CD8-positive, alpha-beta memory T cell (primary cell): ENCODE data around the gene KCNN3. TPM values are rescaled to one million over a fixed set of nuclear protein-coding genes. Genes with fewer than 3 reads are reported as not detected.
A peak's percentile ranks its signal among the peaks of the same experiment; 100 is the strongest.

Experiments
- CTCF ChIA-PET: fragments of 350-600 bp; sonication (Branson Sonifier 250); formaldehyde crosslinking; loops from one replicate; lab custom pipeline; 2021; ENCODE audit warnings: antibody characterized with exemption; lab: Charles Lee
- POLR2A ChIA-PET: fragments of 350-600 bp; sonication (Branson Sonifier 250); formaldehyde crosslinking; loops from one replicate; lab custom pipeline; 2021; ENCODE audit warnings: antibody characterized with exemption; lab: Charles Lee
- DNase-seq, 5 donors: peaks; one replicate each; pipeline versions ENCODE4 v3.0.0 to v3.0.0-alpha.2; 2020 to 2022; ENCODE audit warnings: mixed read lengths in 1 of 5
- H3K27ac ChIP-seq: one replicate; pipeline ENCODE4 v1.7.0; 2013; ENCODE audit warnings: low read depth, mild to moderate bottlenecking, low read length, moderate library complexity
- H3K27me3 ChIP-seq: 2 replicates; pipeline ENCODE4 v1.7.0; 2013; ENCODE audit warnings: low read length, mild to moderate bottlenecking; ENCODE audit not compliant: insufficient read depth, poor library complexity, severe bottlenecking
- H3K36me3 ChIP-seq: 2 replicates; pipeline ENCODE4 v1.7.0; 2013; ENCODE audit warnings: mild to moderate bottlenecking, low read length, moderate library complexity; ENCODE audit not compliant: insufficient read depth
- H3K4me1 ChIP-seq: 2 replicates; pipeline ENCODE4 v1.7.0; 2013; ENCODE audit warnings: mild to moderate bottlenecking, low read length, moderate library complexity; ENCODE audit not compliant: insufficient read depth
- H3K4me3 ChIP-seq: 2 replicates; pipeline ENCODE4 v1.7.0; 2013; ENCODE audit warnings: mild to moderate bottlenecking, low read length
- H3K9me3 ChIP-seq: 2 replicates; pipeline ENCODE4 v1.7.0; 2013; ENCODE audit warnings: mild to moderate bottlenecking, low read length
- H3K27ac Mint-ChIP-seq, 8 donors: one replicate each; pipeline ENCODE4 v1.8.0; 2020 to 2021; ENCODE audit warnings: mixed read lengths in 8 of 8, mild to moderate bottlenecking in 6 of 8, inconsistent platforms in 3 of 8, moderate library complexity in 3 of 8
- H3K27me3 Mint-ChIP-seq, 2 donors: one replicate each; pipeline ENCODE4 v1.8.0; 2020 to 2021; ENCODE audit warnings: mixed read lengths in 2 of 2, mild to moderate bottlenecking in 1 of 2, moderate library complexity in 1 of 2
- H3K36me3 Mint-ChIP-seq, 3 donors: one replicate each; pipeline ENCODE4 v1.8.0; 2020 to 2021; ENCODE audit warnings: mixed read lengths in 3 of 3, inconsistent platforms in 1 of 3, mild to moderate bottlenecking in 1 of 3
- H3K4me1 Mint-ChIP-seq, 3 donors: one replicate each; pipeline ENCODE4 v1.8.0; 2020 to 2021; ENCODE audit warnings: mixed read lengths in 3 of 3, inconsistent platforms in 1 of 3, mild to moderate bottlenecking in 1 of 3
- H3K4me3 Mint-ChIP-seq, 7 donors: one replicate each; pipeline ENCODE4 v1.8.0; 2020 to 2021; ENCODE audit warnings: mixed read lengths in 7 of 7, mild to moderate bottlenecking in 6 of 7, moderate library complexity in 4 of 7, inconsistent platforms in 2 of 7
- H3K9me3 Mint-ChIP-seq, 5 donors: one replicate each; pipeline ENCODE4 v1.8.0; 2020 to 2022; ENCODE audit warnings: mixed read lengths in 5 of 5, mild to moderate bottlenecking in 3 of 5, moderate library complexity in 2 of 5, inconsistent platforms in 1 of 5
- polyA plus RNA-seq: library from polyadenylated mRNA; unstranded; fragments of 300-500 nt; fragmentation: Illumina TruSeq; gene quantifications from one replicate; pipeline ENCODE4 v1.2.3, GENCODE V29; 2021
- total RNA-seq, 2 experiments: library from RNA; stranded (reverse); gene quantifications; one replicate each; pipeline ENCODE4 v1.2.3, GENCODE V29; 2021

Gene KCNN3
- total and polyA plus RNA-seq, 3 experiments from 2014 or later = 0.18 to 0.22 TPM; not detected in 1

DNA sequence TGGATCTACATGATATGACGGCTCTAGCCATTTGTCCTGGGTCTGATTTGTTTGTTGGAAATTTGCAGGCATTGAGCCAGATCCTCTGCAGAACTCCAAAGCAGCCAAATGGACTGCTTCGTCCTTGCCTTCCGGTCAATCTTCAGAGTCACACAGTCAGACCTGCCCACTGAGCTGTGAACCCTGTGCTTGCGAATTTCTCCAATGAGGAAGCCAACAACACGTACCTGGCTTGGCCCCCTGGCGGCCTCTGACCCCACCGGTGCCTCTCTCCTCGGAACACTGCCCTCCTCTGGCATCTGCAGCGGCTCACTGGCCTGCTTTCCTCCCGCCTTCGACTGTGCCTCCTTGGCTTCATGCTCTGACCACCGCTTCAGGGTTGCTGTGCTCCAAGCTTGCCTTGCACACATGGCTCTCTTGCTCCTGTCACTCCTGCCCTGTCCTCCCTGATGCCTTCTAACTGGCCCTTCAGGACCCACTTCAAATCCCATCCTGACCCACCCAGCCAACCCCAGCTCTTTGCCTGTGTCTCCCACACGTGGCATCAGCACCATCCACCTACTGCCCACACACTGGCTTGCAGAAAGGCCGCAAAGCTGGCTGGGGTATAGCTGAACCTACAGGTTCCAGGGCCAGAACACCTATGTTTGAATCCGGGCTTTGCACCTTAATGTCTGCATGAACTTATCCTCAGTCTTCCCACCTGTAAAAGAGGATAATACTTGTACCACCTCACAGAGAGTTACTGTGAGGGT, 128.2 kb downstream of the KCNN3 start:
- H3K27ac ChIP-seq = no peak overlapping the region
- H3K4me1 ChIP-seq = peaks cover 30% of the 10 kb centered on the region
- no peak overlapping the region for H3K4me3 ChIP-seq
- Mint-ChIP-seq H3K36me3 (peaks cover 0 to 2% (median 0%) of the 10 kb centered on the region in 3 donors), H3K4me3 (no peak overlapping the region), H3K27ac (no peak overlapping the region), H3K9me3 (no peaks in the 10 kb centered on the region), H3K4me1 (peaks cover 22 to 33% (median 23%) of the 10 kb centered on the region in 3 donors), H3K27me3 (peaks cover 25 to 33% of the 10 kb centered on the region in 2 donors)
- DNase-seq = no peak
- H3K9me3 ChIP-seq = no peaks in the 10 kb centered on the region
- POLR2A ChIA-PET = interaction anchor here (0.6 kb wide), 1 partner anchor 1695 kb away, joined by 3 read pairs; no protein-coding TSS in a partner anchor
- no peaks in the 10 kb centered on the region for H3K27me3 ChIP-seq
- CTCF ChIA-PET = interaction anchor here (1.0 kb wide), 1 partner anchor 18 kb away, joined by 4 read pairs; no protein-coding TSS in a partner anchor
- H3K36me3 ChIP-seq = no peaks in the 10 kb centered on the region

- Histone ChIP-seq H3K27me3 (no peaks in the 10 kb centered on the region), H3K4me1 (peaks cover 24% of the 10 kb centered on the region), H3K36me3 (no peaks in the 10 kb centered on the region), H3K27ac (no peak overlapping the region), H3K9me3 (no peaks in the 10 kb centered on the region), H3K4me3 (no peak overlapping the region)
- no peak for DNase-seq
- CTCF ChIA-PET = no interaction called here
- Mint-ChIP-seq H3K9me3 (no peaks in the 10 kb centered on the region), H3K27ac (no peak overlapping the region), H3K4me1 (peaks cover 16 to 27% (median 17%) of the 10 kb centered on the region in 3 donors), H3K36me3 (peaks cover 0 to 2% (median 0%) of the 10 kb centered on the region in 3 donors), H3K27me3 (peaks cover 25 to 38% of the 10 kb centered on the region in 2 donors), H3K4me3 (no peak overlapping the region)
- POLR2A ChIA-PET = interaction anchor here (0.6 kb wide), 1 partner anchor 1695 kb away, joined by 3 read pairs; no protein-coding TSS in a partner anchor
Measured at GRCh38 chr1:154741327-154741726, 128.8 kb downstream of the KCNN3 start.

DNA sequence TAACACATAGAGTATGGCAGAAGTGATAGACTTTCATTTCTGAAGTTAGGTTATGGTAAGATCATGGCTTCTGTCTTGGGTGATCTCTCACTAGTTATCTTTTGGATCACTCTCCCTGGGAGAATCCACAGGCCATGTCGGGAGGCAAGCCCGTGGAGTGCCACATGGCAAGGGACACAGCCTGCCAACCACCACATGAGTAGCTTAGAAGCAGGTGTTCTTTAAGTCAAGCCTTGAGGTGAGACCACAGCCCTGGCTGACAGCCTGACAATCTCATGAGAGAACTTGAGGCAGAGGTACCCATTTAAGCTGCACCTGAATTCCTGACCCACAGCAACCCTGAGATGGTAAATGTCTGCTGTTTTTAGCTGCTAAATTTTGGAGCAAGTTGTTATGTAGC, 130.4 kb downstream of the KCNN3 start:
- H3K36me3 ChIP-seq = no peaks in the 10 kb centered on the region
- DNase-seq = no peak
- H3K4me3 Mint-ChIP-seq = no peak overlapping the region
- ChIA-PET POLR2A (no interaction called here), CTCF (interaction anchor here (2.0 kb wide), 1 partner anchor 21 kb away, joined by 7 read pairs; no protein-coding TSS in a partner anchor)
- peaks cover 7% of the 10 kb centered on the region for H3K4me1 ChIP-seq
- H3K9me3 Mint-ChIP-seq = no peaks in the 10 kb centered on the region
- no peaks in the 10 kb centered on the region for H3K27me3 ChIP-seq
- no peaks in the 10 kb centered on the region for H3K9me3 ChIP-seq
- no peak overlapping the region for H3K4me3 ChIP-seq
- H3K27ac Mint-ChIP-seq = no peak overlapping the region
- no peak overlapping the region for H3K27ac ChIP-seq
- peaks cover 0 to 2% (median 0%) of the 10 kb centered on the region in 3 donors for H3K36me3 Mint-ChIP-seq
- peaks cover 0 to 10% (median 3%) of the 10 kb centered on the region in 3 donors for H3K4me1 Mint-ChIP-seq
- peaks cover 23 to 51% of the 10 kb centered on the region in 2 donors for H3K27me3 Mint-ChIP-seq

DNA sequence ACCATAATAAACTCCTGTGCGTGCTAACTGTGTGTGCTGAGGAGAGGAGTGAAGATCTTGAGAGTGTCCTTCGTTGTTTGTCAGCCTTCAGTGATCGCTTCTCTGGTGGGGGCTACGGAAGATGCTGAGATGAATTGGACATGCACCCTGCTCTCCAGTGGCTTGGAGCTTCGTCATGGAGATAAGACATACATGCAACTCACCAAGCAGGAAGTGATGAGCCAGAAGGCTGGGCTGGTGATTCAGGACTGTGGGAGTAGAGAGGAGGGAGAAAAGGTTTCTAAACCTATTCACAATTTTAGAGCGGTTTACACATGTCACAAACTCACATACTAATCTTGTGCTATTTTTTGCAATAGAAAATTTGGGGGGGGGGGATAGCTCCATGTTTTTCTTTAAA, 133.2 kb downstream of the KCNN3 start:
- CTCF ChIA-PET = interaction anchor here (1.2 kb wide), 1 partner anchor 45 kb away, joined by 3 read pairs; no protein-coding TSS in a partner anchor
- Histone ChIP-seq H3K9me3 (no peaks in the 10 kb centered on the region), H3K27ac (no peak overlapping the region), H3K27me3 (no peaks in the 10 kb centered on the region), H3K36me3 (no peaks in the 10 kb centered on the region), H3K4me3 (no peak overlapping the region), H3K4me1 (no peaks in the 10 kb centered on the region)
- no peak for DNase-seq
- Mint-ChIP-seq H3K4me1 (no peaks in the 10 kb centered on the region), H3K36me3 (peaks cover 0 to 2% (median 0%) of the 10 kb centered on the region in 3 donors), H3K27me3 (peaks cover 14 to 68% of the 10 kb centered on the region in 2 donors), H3K27ac (peak overlapping the region in 1 of 8 donors; percentile 76), H3K9me3 (no peaks in the 10 kb centered on the region), H3K4me3 (no peak overlapping the region)
- POLR2A ChIA-PET = no interaction called here

- no peak overlapping the region for H3K4me3 ChIP-seq
- H3K27me3 ChIP-seq = no peaks in the 10 kb centered on the region
- ChIA-PET CTCF (interaction anchor here (1.0 kb wide), 1 partner anchor 9 kb away, joined by 4 read pairs; no protein-coding TSS in a partner anchor), POLR2A (no interaction called here)
- H3K9me3 Mint-ChIP-seq = no peaks in the 10 kb centered on the region
- H3K9me3 ChIP-seq = no peaks in the 10 kb centered on the region
- H3K27ac ChIP-seq = no peak overlapping the region
- H3K36me3 Mint-ChIP-seq = peaks cover 0 to 2% (median 0%) of the 10 kb centered on the region in 3 donors
- H3K27me3 Mint-ChIP-seq = peaks cover 14 to 69% of the 10 kb centered on the region in 2 donors
- H3K36me3 ChIP-seq = no peaks in the 10 kb centered on the region
- no peak for DNase-seq
- peak overlapping the region in 2 of 8 donors; percentile 39 to 76 for H3K27ac Mint-ChIP-seq
- H3K4me1 Mint-ChIP-seq = no peaks in the 10 kb centered on the region
- no peak overlapping the region for H3K4me3 Mint-ChIP-seq
- no peaks in the 10 kb centered on the region for H3K4me1 ChIP-seq
Measured at GRCh38 chr1:154735804-154736168, 134.3 kb downstream of the KCNN3 start.

GRCh38 chr1:154735061-154735803, 134.8 kb downstream of the KCNN3 start:
- POLR2A ChIA-PET = no interaction called here
- H3K4me1 Mint-ChIP-seq = no peaks in the 10 kb centered on the region
- H3K27me3 ChIP-seq = no peaks in the 10 kb centered on the region
- H3K9me3 ChIP-seq = no peaks in the 10 kb centered on the region
- H3K4me1 ChIP-seq = no peaks in the 10 kb centered on the region
- no peaks in the 10 kb centered on the region for H3K9me3 Mint-ChIP-seq
- H3K4me3 Mint-ChIP-seq = no peak overlapping the region
- H3K36me3 ChIP-seq = no peaks in the 10 kb centered on the region
- peak overlapping the region in 1 of 8 donors; percentile 39 for H3K27ac Mint-ChIP-seq
- CTCF ChIA-PET = interaction anchor here (1.0 kb wide), 1 partner anchor 10 kb away, joined by 4 read pairs; no protein-coding TSS in a partner anchor
- no peak for DNase-seq
- no peak overlapping the region for H3K4me3 ChIP-seq
- peaks cover 15 to 65% of the 10 kb centered on the region in 2 donors for H3K27me3 Mint-ChIP-seq
- peaks cover 0 to 2% (median 0%) of the 10 kb centered on the region in 3 donors for H3K36me3 Mint-ChIP-seq
- no peak overlapping the region for H3K27ac ChIP-seq

GRCh38 chr1:154733621-154734020, 136.5 kb downstream of the KCNN3 start:
- Mint-ChIP-seq H3K4me3 (no peak overlapping the region), H3K4me1 (no peaks in the 10 kb centered on the region), H3K9me3 (no peaks in the 10 kb centered on the region), H3K27me3 (peaks cover 9 to 64% of the 10 kb centered on the region in 2 donors), H3K36me3 (peaks cover 0 to 2% (median 0%) of the 10 kb centered on the region in 3 donors), H3K27ac (no peak overlapping the region)
- ChIA-PET CTCF (no interaction called here), POLR2A (no interaction called here)
- no peak for DNase-seq
- Histone ChIP-seq H3K9me3 (no peaks in the 10 kb centered on the region), H3K4me1 (no peaks in the 10 kb centered on the region), H3K27me3 (no peaks in the 10 kb centered on the region), H3K36me3 (no peaks in the 10 kb centered on the region), H3K27ac (no peak overlapping the region), H3K4me3 (no peak overlapping the region)
